Measurements from ENCODE around the gene ACAN.

The ACAN gene

GRCh38 chr15:88802250-88802990 lies 816 bp upstream of the ACAN start:
- no peak for DNase-seq

- DNase-seq, result no peak
These were observed 320 bp upstream of the ACAN start for GRCh38 chr15:88802991-88803240.

GRCh38 chr15:88803920-88804247 lies 648 bp downstream of the ACAN start:
- no peak for DNase-seq

- no peak for DNase-seq
These were observed 1.0 kb downstream of the ACAN start for GRCh38 chr15:88804257-88804656.

GRCh38 chr15:88805031-88805780 lies 2.0 kb downstream of the ACAN start:
- no peak for DNase-seq

GRCh38 chr15:88810446-88810845 lies 7.2 kb downstream of the ACAN start:
- no peak for DNase-seq

- DNase-seq, result no peak
These were observed 8.9 kb downstream of the ACAN start for GRCh38 chr15:88812133-88812532.

GRCh38 chr15:88813960-88814359 lies 10.7 kb downstream of the ACAN start:
- no peak for DNase-seq

GRCh38 chr15:88814393-88814792 lies 11.2 kb downstream of the ACAN start:
- no peak for DNase-seq

- DNase-seq, result no peak
These were observed 15.7 kb downstream of the ACAN start for GRCh38 chr15:88818920-88819319.

GRCh38 chr15:88821993-88822392 lies 18.8 kb downstream of the ACAN start:
- no peak for DNase-seq

GRCh38 chr15:88828791-88829190 lies 25.6 kb downstream of the ACAN start:
- DNase-seq, result no peak

- DNase-seq, result no peak
These were observed 26.8 kb downstream of the ACAN start for GRCh38 chr15:88830016-88830415.

GRCh38 chr15:88832820-88833730 lies 29.8 kb downstream of the ACAN start:
- no peak for DNase-seq

GRCh38 chr15:88833731-88834100 lies 30.5 kb downstream of the ACAN start:
- DNase-seq, result no peak

- peak; percentile 40 for DNase-seq
These were observed 31.1 kb downstream of the ACAN start for GRCh38 chr15:88834211-88834812.

- DNase-seq, result no peak
These were observed 31.9 kb downstream of the ACAN start for GRCh38 chr15:88835119-88835518.

GRCh38 chr15:88835646-88836045 lies 32.4 kb downstream of the ACAN start:
- no peak for DNase-seq

GRCh38 chr15:88838667-88839066 lies 35.4 kb downstream of the ACAN start:
- no peak for DNase-seq

GRCh38 chr15:88839146-88839545 lies 35.9 kb downstream of the ACAN start:
- DNase-seq, result no peak

GRCh38 chr15:88839961-88840360 lies 36.7 kb downstream of the ACAN start:
- no peak for DNase-seq

- no peak for DNase-seq
These were observed 38.0 kb downstream of the ACAN start for GRCh38 chr15:88841236-88841635.

GRCh38 chr15:88842156-88842555 lies 38.9 kb downstream of the ACAN start:
- DNase-seq, result no peak

- DNase-seq, result no peak
These were observed 40.1 kb downstream of the ACAN start for GRCh38 chr15:88843334-88843733.

All from stimulated activated CD8-positive, alpha-beta memory T cell treated with anti-CD3 and anti-CD28 coated beads, Interleukin-4, amount 100 ng/mL, for 48 hours (primary cell).